Hepatocyte (in vitro differentiated cells): ENCODE data around the gene PLCL1.

ENCODE experiments used
- CTCF ChIP-seq: fragments of 200-600 bp; sonication (generic); IDR thresholded peaks from 2 replicates; pipeline ENCODE4 v1.5.1; 2016; ENCODE audit warnings: antibody characterized with exemption, mild to moderate bottlenecking; ENCODE audit not compliant: poor library complexity
- EZH2 ChIP-seq: fragments of 200-600 bp; sonication (generic); IDR thresholded peaks from 2 replicates; pipeline ENCODE4 v1.6.1; 2016; ENCODE audit warnings: antibody characterized with exemption, mild to moderate bottlenecking, borderline replicate concordance
- EZH2phosphoT487 ChIP-seq: fragments of 200-600 bp; sonication (generic); IDR thresholded peaks from one replicate; pipeline ENCODE4 v1.6.1; 2018; ENCODE audit warnings: antibody characterized with exemption, mild to moderate bottlenecking, low read depth, moderate library complexity; ENCODE audit not compliant: unreplicated experiment, severe bottlenecking

GRCh38 chr2:197863744-197864143 is 59.4 kb downstream of the PLCL1 start:
- no peak for TF ChIP-seq CTCF
- no peak for TF ChIP-seq EZH2
- TF ChIP-seq EZH2phosphoT487 = no peak
